Esophagus muscularis mucosa (tissue), 4 donors: ENCODE results near the gene CACNA2D2.

Experiments
- CTCF ChIP-seq, 3 experiments: fragments of 200-600 bp in 2 of 3; fragments of 450-650 bp in 1 of 3; sonication (generic) in 2 of 3; IDR thresholded peaks; one replicate each; pipeline ENCODE4 v1.5.1; 2017 to 2019; ENCODE audit warnings: antibody characterized with exemption in 3 of 3, mild to moderate bottlenecking in 2 of 3, moderate library complexity in 1 of 3
- EP300 ChIP-seq: sonication (generic); formaldehyde crosslinking; IDR thresholded peaks from one replicate; pipeline ENCODE4 v1.6.1; 2017; ENCODE audit warnings: antibody characterized with exemption
- POLR2A ChIP-seq: fragments of 450-650 bp; IDR thresholded peaks from one replicate; pipeline ENCODE4 v1.6.1; 2017; ENCODE audit warnings: antibody characterized with exemption, moderate library complexity, mild to moderate bottlenecking, low read depth
- POLR2AphosphoS5 ChIP-seq, 2 donors: sonication (generic); formaldehyde crosslinking; IDR thresholded peaks; one replicate each; pipeline ENCODE4 v1.6.1; 2017; ENCODE audit warnings: antibody characterized with exemption in 2 of 2

- TF ChIP-seq POLR2A (no peak), EP300 (no peak), CTCF (IDR thresholded peaks at IDR 0.05) (no peak), POLR2AphosphoS5 (IDR thresholded peaks at IDR 0.05) (no peak)
These were observed 16.3 kb downstream of the CACNA2D2 start for GRCh38 chr3:50487181-50487580.
